Left renal pelvis (tissue), 4 donors: ENCODE data around the gene LBP. TPM values are rescaled to one million over a fixed set of nuclear protein-coding genes. Genes with fewer than 3 reads are reported as not detected.
"Not testable (repeated sequence)": the region's sequence is repeated elsewhere in the genome, so short reads cannot be mapped to it uniquely, and the experiment has no call there.

Experiments used
- DNase-seq, 4 donors: peaks; one replicate each; pipeline ENCODE4 v3.0.0-alpha.2; 2013; ENCODE audit warnings: low read depth in 4 of 4, low spot score in 3 of 4
- polyA plus RNA-seq, 4 donors: library from polyadenylated mRNA; unstranded; fragments of 120-200 nt; gene quantifications; one replicate each; pipeline ENCODE4 v1.2.1, GENCODE V29; 2013; ENCODE audit not compliant: insufficient read length in 4 of 4

The LBP gene
- polyA plus RNA-seq, 4 donors: 0.14 TPM; not detected in 3

DNA sequence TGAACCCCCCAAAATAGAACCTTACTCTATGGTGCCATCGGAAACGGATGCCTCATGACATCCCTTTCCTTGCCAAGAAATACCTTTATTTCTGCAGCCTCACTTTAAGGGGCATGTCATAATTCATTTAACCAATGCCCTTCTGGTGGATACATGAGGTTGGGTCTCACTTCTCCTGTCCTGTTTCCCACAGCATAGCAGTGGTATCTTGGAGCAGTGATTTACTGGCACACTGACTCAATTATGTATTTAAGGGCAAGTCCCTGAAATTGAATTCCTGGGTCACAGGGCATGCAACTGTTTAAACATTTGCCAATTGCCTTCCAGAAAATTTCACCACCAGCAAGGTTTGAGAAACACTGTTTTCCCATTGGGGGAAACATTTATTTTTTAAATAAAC is 639 bp upstream of the LBP start:
- no peak for DNase-seq

- no peak for DNase-seq
Measured at GRCh38 chr20:38346741-38347140, 459 bp downstream of the LBP start.

DNA sequence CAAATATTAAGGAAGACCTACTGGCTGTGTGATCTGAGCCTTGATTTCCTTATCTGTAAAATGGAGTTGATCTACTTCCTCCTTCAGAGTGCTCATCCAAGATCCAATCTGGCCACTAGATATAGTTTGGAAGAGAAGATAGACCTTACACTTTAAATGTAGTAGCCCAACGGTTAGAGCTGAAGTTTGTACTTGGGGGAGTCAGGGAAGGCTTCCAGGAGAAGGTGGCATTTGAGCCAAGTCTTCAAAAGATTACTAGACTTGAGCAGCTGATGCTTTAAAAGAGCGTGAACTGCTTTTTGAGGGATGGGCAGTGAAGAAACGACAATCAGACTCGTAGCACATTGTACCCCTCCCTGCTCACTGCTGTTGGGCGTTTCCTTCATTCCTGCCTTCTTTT is 3.6 kb downstream of the LBP start:
- no peak for DNase-seq

- no peak for DNase-seq
Measured at GRCh38 chr20:38350879-38351775, 4.8 kb downstream of the LBP start.

GRCh38 chr20:38353316-38353715 is 7.0 kb downstream of the LBP start:
- no peak for DNase-seq

DNA sequence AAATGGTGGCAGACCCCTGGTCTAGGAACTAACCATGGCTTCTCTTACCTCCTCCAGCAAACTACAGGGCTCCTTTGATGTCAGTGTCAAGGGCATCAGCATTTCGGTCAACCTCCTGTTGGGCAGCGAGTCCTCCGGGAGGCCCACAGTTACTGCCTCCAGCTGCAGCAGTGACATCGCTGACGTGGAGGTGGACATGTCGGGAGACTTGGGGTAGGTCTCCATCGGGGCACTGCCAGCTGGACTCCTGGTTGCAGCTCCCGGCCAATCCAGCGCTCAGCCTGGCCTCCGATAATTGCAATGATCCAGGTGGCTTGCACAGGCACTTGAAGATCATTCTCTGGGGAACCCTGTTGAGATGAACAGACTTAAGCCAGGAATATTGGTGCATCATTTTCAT is 7.9 kb downstream of the LBP start:
- DNase-seq: no peak

DNA sequence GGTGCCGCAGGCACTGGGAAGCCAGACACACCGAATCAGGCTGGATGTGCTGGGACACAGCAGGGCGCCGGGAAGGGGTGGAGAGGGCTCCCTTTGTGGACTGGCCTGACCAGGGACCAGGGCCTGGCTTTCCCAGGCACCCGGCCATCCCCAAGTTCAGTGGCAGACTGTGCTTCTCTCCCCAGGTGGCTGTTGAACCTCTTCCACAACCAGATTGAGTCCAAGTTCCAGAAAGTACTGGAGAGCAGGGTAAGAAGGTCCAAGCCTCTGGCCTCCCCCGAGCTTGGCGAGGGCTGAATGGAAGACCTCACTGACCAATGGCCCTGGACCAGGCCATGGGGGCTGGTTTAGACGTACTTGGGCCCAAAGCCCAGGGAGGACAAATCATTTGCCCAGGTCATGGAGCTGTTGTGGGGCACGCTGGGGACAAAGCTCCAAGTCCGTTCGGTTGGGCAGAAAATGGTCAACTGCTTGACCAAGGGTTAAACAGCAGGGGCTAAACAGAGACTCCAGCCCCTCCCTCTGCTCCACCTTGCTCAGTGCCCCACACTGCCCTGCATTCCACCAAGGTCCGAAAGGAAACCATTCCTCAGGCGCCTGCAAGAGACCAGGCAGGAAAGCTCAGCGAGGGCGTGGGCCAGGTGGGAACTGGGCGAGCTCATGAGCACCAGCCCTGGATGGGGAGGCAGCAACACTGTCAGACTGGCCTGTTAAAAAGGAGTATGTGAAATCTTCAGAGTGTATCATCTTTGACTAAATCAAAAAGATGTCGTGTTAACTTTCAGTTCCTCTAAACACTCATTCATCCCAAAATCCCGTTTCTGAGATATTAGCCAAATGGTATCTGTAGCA is 9.1 kb downstream of the LBP start:
- DNase-seq: no peak

- no peak for DNase-seq
Measured at GRCh38 chr20:38357653-38358207, 11.4 kb downstream of the LBP start.

- DNase-seq: no peak
Measured at GRCh38 chr20:38358556-38358955, 12.3 kb downstream of the LBP start.

DNA sequence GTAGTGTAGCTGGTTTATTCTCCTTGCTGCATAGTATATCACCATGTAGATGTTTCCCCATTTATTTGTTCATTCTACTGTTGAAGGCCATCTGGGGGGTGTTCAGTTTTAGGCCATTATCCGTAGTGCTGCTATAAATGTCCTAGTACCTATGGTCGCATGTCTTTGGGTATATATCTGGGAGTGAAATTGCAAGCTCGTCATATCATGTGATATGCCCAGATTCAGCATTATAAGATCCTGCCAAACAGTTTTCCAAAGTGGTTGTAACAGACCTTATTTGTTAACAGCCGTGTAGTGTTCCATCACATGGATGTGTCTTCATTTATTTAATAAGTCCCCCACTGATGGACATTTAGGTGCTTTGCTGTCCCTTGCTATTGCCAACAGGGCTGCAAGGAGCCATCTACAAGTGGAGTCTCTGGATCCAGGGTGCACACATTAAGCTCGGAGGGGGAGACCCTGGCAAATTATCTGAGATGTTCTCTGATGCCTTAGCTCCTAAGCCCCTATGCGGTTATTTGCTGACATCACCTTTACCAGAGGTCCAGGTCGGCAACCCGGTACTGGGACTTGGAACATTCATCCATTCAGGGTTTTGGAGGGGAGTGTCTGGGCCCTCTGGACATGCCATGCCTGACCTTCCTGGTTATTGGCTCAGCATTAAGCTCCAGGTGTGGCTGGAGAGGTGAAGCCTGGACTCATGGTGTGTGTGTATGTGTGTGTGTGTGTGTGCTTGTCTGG is 16.9 kb downstream of the LBP start:
- no peak for DNase-seq

DNA sequence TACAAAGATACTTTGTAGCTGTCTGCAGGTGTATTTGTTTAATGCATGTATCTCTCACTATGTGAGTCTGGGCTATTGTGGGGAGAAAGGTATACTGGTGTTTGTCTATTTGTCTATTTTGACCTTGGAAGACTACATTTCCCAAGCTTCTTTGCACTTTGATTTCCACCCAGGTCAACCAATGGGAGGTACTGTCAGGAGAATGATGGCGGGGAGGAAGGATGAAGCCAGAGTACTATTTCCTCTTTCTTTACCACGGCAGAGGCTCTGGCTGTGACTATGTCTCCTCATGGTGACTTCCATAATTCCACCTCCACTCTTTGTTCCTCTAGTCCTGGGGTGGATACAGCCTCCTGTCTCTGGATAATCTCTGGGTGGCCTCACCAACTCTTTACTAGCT is 23.1 kb downstream of the LBP start:
- no peak for DNase-seq

DNA sequence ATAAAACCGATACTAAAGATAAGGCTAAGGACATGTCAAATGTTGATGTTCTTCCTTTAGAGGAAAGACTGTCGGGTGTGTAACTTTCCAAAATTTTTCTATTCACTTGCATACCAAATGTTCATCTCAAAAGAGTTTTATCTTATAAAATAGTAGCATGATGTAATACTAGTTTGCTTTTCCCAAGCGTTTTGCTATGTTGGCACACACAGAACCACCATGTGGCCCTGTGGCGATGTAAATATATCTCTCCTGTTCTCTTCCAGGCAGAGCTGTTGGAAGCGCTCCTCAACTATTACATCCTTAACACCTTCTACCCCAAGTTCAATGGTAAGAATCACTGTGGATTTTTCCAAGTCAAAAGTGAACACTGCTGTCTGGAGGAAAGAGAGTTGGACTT is 26.5 kb downstream of the LBP start:
- DNase-seq: no peak

DNA sequence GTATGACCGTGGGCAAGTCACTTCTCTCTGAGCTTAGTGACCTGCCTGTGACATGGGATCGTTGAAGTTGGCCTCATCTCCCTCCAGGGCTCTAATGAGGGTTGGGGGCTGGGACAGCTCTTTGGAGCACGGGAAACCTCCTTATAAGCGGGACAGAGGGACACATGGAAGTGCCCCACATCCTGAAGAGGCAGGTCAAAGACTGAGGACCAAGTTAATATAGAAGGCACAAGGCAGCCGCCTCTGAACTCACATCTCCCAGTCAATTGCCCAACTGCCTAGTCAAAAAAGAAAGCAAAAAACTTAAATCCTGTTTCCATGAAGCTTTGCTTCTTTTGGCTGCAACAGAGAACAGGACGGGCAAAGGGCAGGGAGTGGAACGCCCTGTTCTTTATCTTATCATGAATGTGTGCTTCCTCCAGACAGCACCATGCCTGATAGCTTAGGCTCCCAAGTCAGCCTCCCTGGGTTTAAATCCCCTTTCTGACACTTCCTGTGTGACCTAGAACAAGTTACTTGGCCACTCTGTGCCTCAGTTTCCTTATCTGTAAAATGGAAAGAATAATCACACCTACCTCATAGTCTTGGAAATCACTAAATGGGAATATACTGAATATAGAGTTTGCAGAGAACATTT is 27.1 kb downstream of the LBP start:
- DNase-seq: no peak

DNA sequence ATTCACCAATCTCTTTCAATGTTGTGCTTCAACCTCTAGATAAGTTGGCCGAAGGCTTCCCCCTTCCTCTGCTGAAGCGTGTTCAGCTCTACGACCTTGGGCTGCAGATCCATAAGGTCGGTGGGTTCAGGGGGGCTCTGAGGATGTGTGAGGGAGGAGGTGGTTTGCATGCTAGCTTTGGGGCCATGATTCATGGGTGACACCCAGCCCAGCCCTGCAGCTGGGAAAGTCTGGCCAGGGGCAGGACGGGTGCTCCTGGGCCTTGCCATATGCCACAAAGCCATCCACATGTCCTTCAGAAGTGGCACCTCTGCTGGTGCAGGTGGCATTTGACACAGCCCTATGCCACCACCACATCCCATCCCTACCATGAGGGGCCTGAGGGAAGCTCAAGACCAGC is 27.6 kb downstream of the LBP start:
- no peak for DNase-seq

DNA sequence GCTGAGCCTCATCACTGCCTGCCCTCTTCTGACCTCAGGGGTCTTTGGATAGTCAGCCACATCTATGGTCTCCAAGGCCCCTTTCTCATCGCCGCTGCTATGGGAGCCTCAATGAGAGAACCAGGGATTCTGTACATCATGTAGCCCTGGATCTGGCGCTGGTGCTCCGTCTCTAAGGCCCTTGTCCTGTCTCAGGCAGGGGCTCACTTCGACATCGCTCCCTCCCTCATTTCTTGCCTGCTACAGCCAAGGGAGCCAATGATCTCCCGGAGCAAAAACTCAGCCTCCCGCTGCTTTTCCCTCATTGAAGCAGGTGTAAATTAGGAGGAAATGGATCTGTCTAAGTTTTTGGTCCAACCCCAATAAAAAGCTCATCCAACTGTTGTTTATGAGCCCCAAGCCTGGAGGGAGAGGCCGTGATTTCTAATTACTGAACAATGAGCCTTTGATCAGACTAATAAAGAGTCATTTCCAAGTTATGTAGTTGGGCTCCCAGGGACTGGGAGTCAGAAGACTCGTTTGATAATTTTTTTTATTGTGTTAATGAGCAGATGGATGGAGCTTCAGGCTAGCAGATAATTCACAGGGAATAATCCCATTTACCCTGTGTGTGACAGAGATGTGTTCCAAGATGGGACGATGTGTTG is 30.9 kb downstream of the LBP start:
- no peak for DNase-seq

GRCh38 chr20:38377838-38378237 is 31.6 kb downstream of the LBP start:
- not testable (repeated sequence) for DNase-seq

GRCh38 chr20:38383147-38383546 is 36.9 kb downstream of the LBP start:
- DNase-seq: no peak

GRCh38 chr20:38386004-38386403 is 39.7 kb downstream of the LBP start:
- DNase-seq: no peak

DNA sequence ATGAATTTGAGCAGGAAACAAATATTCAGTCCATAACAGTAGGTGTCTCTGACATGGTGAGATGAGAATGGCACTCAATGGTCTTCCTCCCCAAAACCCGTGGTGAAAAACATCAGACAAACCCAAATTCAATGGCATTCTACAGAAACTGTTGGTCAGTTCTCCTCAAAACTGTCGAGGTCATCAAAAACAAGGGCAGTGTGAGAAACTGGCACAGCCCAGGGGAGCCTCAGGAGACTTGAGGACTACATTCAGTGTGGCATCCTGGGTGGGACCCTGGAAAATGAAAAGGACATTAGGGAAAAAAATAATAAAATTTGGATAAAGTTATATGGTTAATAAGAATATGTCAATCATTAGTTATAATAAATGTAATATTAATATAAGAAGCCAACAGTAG is 40.6 kb downstream of the LBP start:
- DNase-seq: no peak

DNA sequence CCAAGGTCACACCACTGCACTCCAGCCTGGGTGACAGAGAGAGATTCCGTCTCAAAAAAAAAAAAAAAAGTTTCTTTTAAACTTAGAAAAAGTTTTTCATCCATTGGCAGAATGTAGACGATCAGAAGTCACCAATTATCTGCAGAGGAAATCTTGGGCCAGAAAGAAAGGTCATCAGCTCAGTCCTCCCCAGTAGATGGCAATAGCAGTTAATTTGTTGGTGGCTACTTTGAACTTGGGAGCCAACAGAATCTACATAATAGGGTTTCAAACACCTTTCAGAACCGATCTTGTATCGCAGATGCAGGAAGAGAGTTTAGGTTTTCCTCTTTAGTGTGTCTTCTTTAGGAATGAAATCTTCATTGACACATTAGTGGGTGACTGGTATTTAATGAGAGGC is 41.7 kb downstream of the LBP start:
- DNase-seq: no peak
